HG03565 (cell line): ENCODE data around the gene NMS.

ENCODE experiments used
- ATAC-seq: cut with Tn5 transposase; IDR thresholded peaks from one replicate; pipeline ENCODE4 v1.9.1; 2021; ENCODE audit warnings: mild to moderate bottlenecking, moderate library complexity; ENCODE audit not compliant: unreplicated experiment

NMS gene

GRCh38 chr2:100483895-100484294 is 13.6 kb downstream of the NMS start:
- ATAC-seq: no peak

- no peak for ATAC-seq
Observed at GRCh38 chr2:100484390-100484789, 14.1 kb downstream of the NMS start.

GRCh38 chr2:100485396-100485795 is 15.1 kb downstream of the NMS start:
- no peak for ATAC-seq

GRCh38 chr2:100494712-100495111 is 24.4 kb downstream of the NMS start:
- ATAC-seq: no peak

- no peak for ATAC-seq
Observed at GRCh38 chr2:100502782-100503181, 32.5 kb downstream of the NMS start.

- ATAC-seq: no peak
Observed at GRCh38 chr2:100504542-100504941, 34.3 kb downstream of the NMS start.

GRCh38 chr2:100509066-100509465 is 38.8 kb downstream of the NMS start:
- no peak for ATAC-seq

GRCh38 chr2:100513650-100514049 is 43.4 kb downstream of the NMS start:
- ATAC-seq: no peak

- ATAC-seq: no peak
Observed at GRCh38 chr2:100517556-100517955, 47.3 kb downstream of the NMS start.

GRCh38 chr2:100518801-100519200 is 48.5 kb downstream of the NMS start:
- ATAC-seq: no peak

- no peak for ATAC-seq
Observed at GRCh38 chr2:100520224-100520623, 49.9 kb downstream of the NMS start.

- no peak for ATAC-seq
Observed at GRCh38 chr2:100522430-100522829, 52.1 kb downstream of the NMS start.

GRCh38 chr2:100524331-100524730 is 54.0 kb downstream of the NMS start:
- no peak for ATAC-seq

GRCh38 chr2:100526868-100527267 is 56.6 kb downstream of the NMS start:
- no peak for ATAC-seq

- ATAC-seq: no peak
Observed at GRCh38 chr2:100527440-100528015, 57.2 kb downstream of the NMS start.

- no peak for ATAC-seq
Observed at GRCh38 chr2:100529176-100529575, 58.9 kb downstream of the NMS start.

GRCh38 chr2:100529900-100530299 is 59.6 kb downstream of the NMS start:
- no peak for ATAC-seq
